ENCODE results near the gene GRIN2D.

DNA sequence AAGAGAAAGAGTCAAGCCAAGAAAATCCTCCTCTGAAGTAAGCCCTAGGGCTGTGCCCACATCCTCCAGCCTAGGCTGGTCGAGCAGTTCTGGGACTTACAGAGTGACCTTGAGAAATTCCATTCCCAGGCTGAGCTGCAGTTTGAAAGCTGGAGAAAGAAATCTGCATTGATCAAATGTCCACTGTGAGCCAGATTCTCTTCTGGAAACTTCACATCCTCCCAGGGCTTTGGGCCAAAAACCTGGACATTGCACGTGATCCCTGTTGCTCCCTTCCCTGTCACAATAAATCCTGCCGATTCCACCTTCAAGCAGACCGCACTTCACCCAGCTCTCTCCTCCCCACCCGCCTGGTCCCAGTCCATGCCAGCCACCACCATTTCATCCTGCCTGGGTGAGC lies 45.4 kb upstream of the GRIN2D start:
- TF ChIP-seq EZH2 (IDR thresholded peaks at IDR 0.05) (no peak), POLR2AphosphoS5 (IDR thresholded peaks at IDR 0.05; ENCODE audit: borderline replicate concordance, low read depth, low read length) (no peak), FOXP2 (optimal IDR thresholded peaks at IDR 0.05; ENCODE audit: control extremely low read depth, extremely low read length, insufficient read depth) (no peak)
